GM12878 (cell line): ENCODE measurements around the gene CCNL1. TPM values are rescaled to one million over a fixed set of nuclear protein-coding genes. Genes with fewer than 3 reads are reported as not detected.

ENCODE experiments used
- CUX1 ChIP-seq: IDR thresholded peaks from 2 replicates; pipeline ENCODE4 v1.6.1; 2012; ENCODE audit warnings: improper control_type of control experiment, low read depth, low read length; ENCODE audit not compliant: insufficient replicate concordance
- IRF4 ChIP-seq: IDR thresholded peaks from 2 replicates; pipeline ENCODE4 v1.6.1; 2011; ENCODE audit warnings: low read depth, low read length
- PAX8 ChIP-seq: fragments of 450-650 bp; IDR thresholded peaks from 2 replicates; pipeline ENCODE4 v1.6.1; 2017; ENCODE audit warnings: mild to moderate bottlenecking, moderate library complexity
- SP1 ChIP-seq: IDR thresholded peaks from one replicate; pipeline ENCODE4 v1.6.1; 2011; ENCODE audit warnings: low read depth, low read length
- TCF12 ChIP-seq: IDR thresholded peaks from 2 replicates; pipeline ENCODE4 v1.6.1; 2011; ENCODE audit warnings: low read depth, mild to moderate bottlenecking, low read length
- ZNF687 ChIP-seq: fragments of 450-650 bp; IDR thresholded peaks from 2 replicates; pipeline ENCODE4 v1.6.1; 2017; ENCODE audit warnings: mild to moderate bottlenecking, moderate library complexity
- polyA plus RNA-seq, 11 experiments: library from polyadenylated mRNA; depleted of rRNA in 4 of 11; unstranded in 6 of 11; stranded (reverse) in 5 of 11; fragments of >200 nt; fragmentation: Nextera tagmentation in 4 of 11; fragmentation: Illumina TruSeq in 1 of 11; extraction: Ambion mirVana in 4 of 11; extraction: Trizol in 1 of 11; gene quantifications; 1 replicate in 1 of 11; 2 replicates in 10 of 11; pipeline versions ENCODE4 v1.2.1 to v1.2.3, GENCODE V29; 2011 to 2016; ENCODE audit warnings: inconsistent platforms in 2 of 11, missing spikeins in 2 of 11, low read depth in 1 of 11
- total RNA-seq, 4 experiments: library from RNA; depleted of rRNA in 3 of 4; stranded (reverse); fragments of >200 nt in 3 of 4; fragmentation: Illumina TruSeq in 1 of 4; extraction: Trizol in 1 of 4; gene quantifications; 2 replicates each; pipeline versions ENCODE4 v1.2.1 to v1.2.3, GENCODE V29; 2013 to 2021
- TF ChIP-seq, protein P1 (sequence below): IDR thresholded peaks from 2 replicates; pipeline ENCODE4 v1.6.1; 2012; ENCODE audit warnings: low read depth, low read length, improper control_type of control experiment

The CCNL1 gene
- total and polyA plus RNA-seq, 10 of the 15 experiments (the other 5 are each of a cell fraction or from before 2014, with no cell fraction given), result 22.2 to 174 (median 115) TPM

DNA sequence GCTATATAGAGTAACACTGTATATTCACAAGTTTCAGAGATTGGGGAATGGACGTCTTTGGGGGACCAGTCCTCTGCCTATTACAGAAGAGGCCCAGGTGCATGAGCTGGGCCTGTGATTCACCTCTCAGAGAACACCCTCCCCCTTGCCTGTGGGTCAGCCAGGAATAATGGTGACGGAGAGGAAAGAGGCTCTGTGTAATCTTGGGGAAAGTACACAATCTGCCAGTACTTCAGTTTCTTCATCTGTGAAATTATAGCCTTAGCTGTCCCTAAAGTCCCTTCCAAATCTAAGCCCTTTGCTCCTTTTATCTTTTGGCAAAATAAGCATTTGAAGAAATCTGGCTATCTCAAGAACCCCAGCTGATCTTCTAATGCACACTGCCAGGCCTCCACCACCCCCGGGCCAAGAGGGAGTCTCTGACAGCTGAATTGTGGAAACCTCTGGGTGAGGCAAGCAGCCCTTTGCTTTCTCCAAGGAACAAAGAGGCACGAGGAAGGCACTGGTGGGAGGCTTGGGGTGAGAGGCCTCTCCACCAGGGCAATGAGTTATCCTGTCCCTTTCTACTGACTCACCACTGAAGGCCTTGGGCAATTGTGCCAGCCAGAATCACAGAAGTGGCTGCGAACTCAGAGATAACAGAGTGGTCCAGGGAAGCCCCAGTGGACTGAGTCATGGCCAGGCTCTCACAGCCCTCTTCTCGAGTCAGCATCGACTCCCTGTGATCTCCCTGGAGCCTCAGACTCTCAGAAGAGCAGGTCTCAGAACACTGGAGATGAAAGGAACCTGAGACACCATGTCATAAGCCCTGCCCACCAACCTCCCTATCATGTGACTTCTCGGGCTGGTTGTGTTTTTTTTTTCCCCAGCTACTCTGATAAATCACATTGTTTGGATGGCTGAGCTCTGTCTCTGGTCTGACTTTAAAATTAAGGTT, 31.8 kb downstream of the CCNL1 start (continued):
- TF ChIP-seq CUX1, result no peak
- peak; percentile 48; the same call in 1 of the 2 replicates for TF ChIP-seq ZNF687
- TF ChIP-seq TCF12, result no peak
- no peak for TF ChIP-seq PAX8
- TF ChIP-seq, protein P1, sequence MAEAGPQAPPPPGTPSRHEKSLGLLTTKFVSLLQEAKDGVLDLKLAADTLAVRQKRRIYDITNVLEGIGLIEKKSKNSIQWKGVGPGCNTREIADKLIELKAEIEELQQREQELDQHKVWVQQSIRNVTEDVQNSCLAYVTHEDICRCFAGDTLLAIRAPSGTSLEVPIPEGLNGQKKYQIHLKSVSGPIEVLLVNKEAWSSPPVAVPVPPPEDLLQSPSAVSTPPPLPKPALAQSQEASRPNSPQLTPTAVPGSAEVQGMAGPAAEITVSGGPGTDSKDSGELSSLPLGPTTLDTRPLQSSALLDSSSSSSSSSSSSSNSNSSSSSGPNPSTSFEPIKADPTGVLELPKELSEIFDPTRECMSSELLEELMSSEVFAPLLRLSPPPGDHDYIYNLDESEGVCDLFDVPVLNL, result no peak
- TF ChIP-seq SP1, result no peak
- no peak for TF ChIP-seq IRF4
